GM12878 (cell line): ENCODE measurements around the gene SLX9. TPM values are rescaled to one million over a fixed set of nuclear protein-coding genes. Genes with fewer than 3 reads are reported as not detected.

Source experiments
- ATAC-seq: fragments of 200-7000 bp; cut with Tn5 transposase; 3 replicates; pipeline ENCODE4 v1.9.1; 2020; ENCODE audit warnings: mild to moderate bottlenecking, moderate library complexity
- BruUV-seq: library from RNA; stranded (reverse); fragments of 400-500 nt; replicated peaks from 2 replicates; lab custom pipeline; 2021; lab: Mats Ljungman, UMichigan
- CTCF ChIA-PET: fragments of 300-600 bp; sonication (Branson Sonifier 250); formaldehyde crosslinking; extraction: SDS; loops from one replicate; lab custom pipeline; 2021; ENCODE audit warnings: inconsistent platforms; lab: Yijun Ruan, JAX
- POLR2A ChIA-PET: fragments of 350-600 bp; formaldehyde crosslinking; extraction: SDS; loops from one replicate; lab custom pipeline; 2021; ENCODE audit warnings: inconsistent platforms; lab: Charles Lee
- RAD21 ChIA-PET: fragments of 300-600 bp; sonication (Branson Sonifier 250); formaldehyde crosslinking; loops from one replicate; lab custom pipeline; 2023; ENCODE audit warnings: antibody characterized with exemption; ENCODE audit not compliant: unreplicated experiment; lab: Charles Lee
- SMC1A ChIA-PET: fragments of 300-600 bp; sonication (Branson Sonifier 250); formaldehyde crosslinking; loops from one replicate; lab custom pipeline; 2023; ENCODE audit not compliant: unreplicated experiment, uncharacterized antibody; lab: Charles Lee
- DNase-seq: peaks from one replicate; pipeline ENCODE4 v3.0.0-alpha.2; 2011; ENCODE audit warnings: low read depth, low spot score
- FAIRE-seq: peaks from 3 replicates; lab custom pipeline; 2011; peaks lifted over from hg19 to GRCh38; lab: Jason Lieb, UNC
- H2AFZ ChIP-seq: 2 replicates; pipeline ENCODE4 v1.6.0; 2011; ENCODE audit warnings: low read depth, low read length, control low read depth; ENCODE audit not compliant: control insufficient read depth
- H3K27ac ChIP-seq: 2 replicates; pipeline ENCODE4 v1.5.1; 2011; ENCODE audit warnings: control low read depth; ENCODE audit not compliant: control insufficient read depth, insufficient read depth
- H3K27me3 ChIP-seq, 2 experiments: replicated peaks in 1 of 2; 2 replicates each; pipeline versions ENCODE4 v1.6.0 to v1.6.1; 2011; ENCODE audit warnings: low read length in 1 of 2; ENCODE audit not compliant: control insufficient read depth in 2 of 2, insufficient read depth in 2 of 2
- H3K36me3 ChIP-seq, 2 experiments: 2 replicates each; pipeline ENCODE4 v1.5.1; 2011; ENCODE audit warnings: low read length in 1 of 2; ENCODE audit not compliant: control insufficient read depth in 2 of 2, insufficient read depth in 2 of 2
- H3K4me1 ChIP-seq: 2 replicates; pipeline ENCODE4 v1.6.1; 2011; ENCODE audit warnings: mild to moderate bottlenecking, low read length, moderate library complexity, mixed read lengths; ENCODE audit not compliant: control insufficient read depth, insufficient read depth
- H3K4me2 ChIP-seq: 2 replicates; pipeline ENCODE4 v1.6.0; 2011; ENCODE audit warnings: control low read depth; ENCODE audit not compliant: control insufficient read depth, insufficient read depth
- H3K4me3 ChIP-seq: fragments of 200-600 bp; sonication (generic); 2 replicates; pipeline ENCODE4 v1.5.1; 2016
- H3K79me2 ChIP-seq: 2 replicates; pipeline ENCODE4 v1.6.0; 2011; ENCODE audit warnings: low read length; ENCODE audit not compliant: control insufficient read depth, insufficient read depth
- H3K9ac ChIP-seq: 2 replicates; pipeline ENCODE4 v1.8.0; 2011; ENCODE audit warnings: low read length, control low read depth, mixed read lengths; ENCODE audit not compliant: control insufficient read depth, insufficient read depth
- H3K9me3 ChIP-seq: replicated peaks from 3 replicates; pipeline ENCODE4 v1.5.1; 2011; ENCODE audit warnings: mild to moderate bottlenecking, low read length; ENCODE audit not compliant: control insufficient read depth, insufficient read depth
- H4K20me1 ChIP-seq: 2 replicates; pipeline ENCODE4 v1.6.0; 2011; ENCODE audit not compliant: control insufficient read depth, insufficient read depth
- EED ChIP-seq: sonication (generic); IDR thresholded peaks from 2 replicates; pipeline ENCODE4 v1.6.1; 2016; ENCODE audit warnings: antibody characterized with exemption, low read depth
- HDAC2 ChIP-seq: fragments of 200-600 bp; sonication (generic); IDR thresholded peaks from 2 replicates; pipeline ENCODE4 v1.6.1; 2017
- MLLT1 ChIP-seq: fragments of 450-650 bp; IDR thresholded peaks from 2 replicates; pipeline ENCODE4 v1.6.1; 2016; ENCODE audit warnings: mild to moderate bottlenecking
- PAX5 ChIP-seq: IDR thresholded peaks from 2 replicates; pipeline ENCODE4 v1.6.1; 2011; ENCODE audit warnings: low read depth, low read length, borderline replicate concordance
- WGBS: methylation state at CpG from one replicate; pipeline ENCODE4 v1.1.6; 2016; ENCODE audit warnings: low lambda C conversion rate; ENCODE audit not compliant: insufficient replicate concordance, insufficient coverage; ENCODE audit errors: missing lambda C conversion rate; 5-methylcytosine and 5-hydroxymethylcytosine counted together
- in situ Hi-C: fragments of 300-500 bp; cut with MboI; formaldehyde crosslinking; loops from 9 replicates; pipeline ENCODE4 v1.14.3; 2018; ENCODE audit warnings: mixed read lengths
- intact Hi-C: fragments of 100-400 bp; cut with micrococcal nuclease; formaldehyde crosslinking; loops from one replicate; pipeline ENCODE4 v1.14.2; 2022; ENCODE audit not compliant: unreplicated experiment
- polyA plus RNA-seq, 11 experiments: library from polyadenylated mRNA; depleted of rRNA in 4 of 11; unstranded in 6 of 11; stranded (reverse) in 5 of 11; fragments of >200 nt; fragmentation: Nextera tagmentation in 4 of 11; fragmentation: Illumina TruSeq in 1 of 11; extraction: Ambion mirVana in 4 of 11; extraction: Trizol in 1 of 11; gene quantifications; 1 replicate in 1 of 11; 2 replicates in 10 of 11; pipeline versions ENCODE4 v1.2.1 to v1.2.3, GENCODE V29; 2011 to 2016; ENCODE audit warnings: inconsistent platforms in 2 of 11, missing spikeins in 2 of 11, low read depth in 1 of 11
- total RNA-seq, 4 experiments: library from RNA; depleted of rRNA in 3 of 4; stranded (reverse); fragments of >200 nt in 3 of 4; fragmentation: Illumina TruSeq in 1 of 4; extraction: Trizol in 1 of 4; gene quantifications; 2 replicates each; pipeline versions ENCODE4 v1.2.1 to v1.2.3, GENCODE V29; 2013 to 2021

SLX9 gene
- total and polyA plus RNA-seq, 10 of the 15 experiments (the other 5 are each of a cell fraction or from before 2014, with no cell fraction given): 0.69 to 81.3 (median 33.9) TPM

GRCh38 chr21:44927259-44927586 is 12.6 kb upstream of the SLX9 start:
- Histone ChIP-seq H3K27ac (peak overlapping the region; percentile 91), H3K4me1 (peaks cover 43% of the 10 kb centered on the region), H3K36me3 (no peaks in the 10 kb centered on the region), H3K79me2 (peaks cover 14% of the 10 kb centered on the region), H3K9ac (peak overlapping the region; percentile 33; the same call in 1 of the 2 replicates), H2AFZ (peak overlapping the region; percentile 26; the same call in 1 of the 2 replicates), H3K4me3 (no peak overlapping the region), H4K20me1 (no peaks in the 10 kb centered on the region), H3K27me3 (no peaks in the 10 kb centered on the region), H3K4me2 (peak overlapping the region; percentile 58), H3K9me3 (no peaks in the 10 kb centered on the region)
- DNase-seq (no peak), ATAC-seq (peak; percentile 5), FAIRE-seq (no peak)
- TF ChIP-seq HDAC2: no peak
- TF ChIP-seq PAX5: peak; percentile 38; the same call in 1 of the 2 replicates
- TF ChIP-seq MLLT1: peak; percentile 73; the same call in 1 of the 2 replicates
- TF ChIP-seq EED: peak; percentile 91
- ChIA-PET POLR2A (interaction anchor here (0.6 to 5.7 kb wide), 17 partner anchors 8 to 185 kb away, joined by 3 to 59 read pairs (median 7); partner anchors contain the start of genes PTTG1IP and SUMO3), CTCF (interaction anchor here (0.6 to 2.9 kb wide), 14 partner anchors 8 to 632 kb away, joined by 3 to 14 read pairs (median 4); partner anchors contain the start of gene UBE2G2), RAD21 (interaction anchor here (0.6 to 4.4 kb wide), 21 partner anchors 8 to 417 kb away, joined by 3 to 23 read pairs (median 5); partner anchors contain the start of genes PTTG1IP and UBE2G2), SMC1A (interaction anchor here (0.8 to 4.7 kb wide), 11 partner anchors 10 to 183 kb away, joined by 3 to 31 read pairs (median 4); partner anchors contain the start of genes PTTG1IP and UBE2G2)
- 0% methylated on average over 4 of the region's 4 CpGs for WGBS
- in situ Hi-C loops: no loop called here
- TSS peak; percentile 66 for BruUV-seq
- intact Hi-C loops: no loop called here
